K562 (cell line): ENCODE data around the gene LRRK2. TPM values are rescaled to one million over a fixed set of nuclear protein-coding genes. Genes with fewer than 3 reads are reported as not detected.
A peak's percentile ranks its signal among the peaks of the same experiment; 100 is the strongest.

Source experiments
- ATAC-seq: fragments of 200-7000 bp; cut with Tn5 transposase; 3 replicates; pipeline ENCODE4 v1.9.1; 2020; ENCODE audit warnings: moderate library complexity
- BruUV-seq: library from RNA; stranded (reverse); fragments of 400-500 nt; replicated peaks from 2 replicates; lab custom pipeline; 2021; lab: Mats Ljungman, UMichigan
- CTCF ChIA-PET: fragments of 300-600 bp; formaldehyde crosslinking; extraction: SDS; loops from one replicate; lab custom pipeline; 2021; ENCODE audit warnings: low intra/inter-chr PET ratio; lab: Yijun Ruan, JAX
- POLR2A ChIA-PET: fragments of 300-600, 350-650 bp; sonication (Branson Sonifier 250); formaldehyde crosslinking; extraction: SDS; loops from one replicate; lab custom pipeline; 2021; ENCODE audit warnings: antibody characterized with exemption, inconsistent platforms; lab: Yijun Ruan, JAX
- DNase-seq, 4 experiments: peaks; one replicate each; pipeline versions ENCODE4 v3.0.0 to v3.0.0-alpha.2; 2011 to 2018; ENCODE audit warnings: low spot score in 3 of 4, mixed read lengths in 3 of 4; ENCODE audit errors: extremely low read depth in 1 of 4
- FAIRE-seq: peaks from 2 replicates; lab custom pipeline; 2011; peaks lifted over from hg19 to GRCh38; lab: Jason Lieb, UNC
- H2AFZ ChIP-seq: 2 replicates; pipeline ENCODE4 v1.6.0; 2011; ENCODE audit warnings: low read depth, low read length, control low read depth, inconsistent platforms
- H3K27ac ChIP-seq: fragments of 200-600 bp; 3 replicates; pipeline ENCODE4 v1.8.0; 2011; ENCODE audit warnings: low read depth, mild to moderate bottlenecking, control low read depth, inconsistent platforms, low read length, moderate library complexity, mixed read lengths; ENCODE audit errors: extremely low read depth
- H3K27me3 ChIP-seq, 2 experiments: fragments of 300-600 bp in 1 of 2; 2 replicates in 1 of 2; 3 replicates in 1 of 2; pipeline versions ENCODE4 v1.6.0 to v1.8.0; 2011; ENCODE audit warnings: inconsistent platforms in 2 of 2, low read length in 2 of 2, mild to moderate bottlenecking in 1 of 2, mixed read lengths in 1 of 2, moderate library complexity in 1 of 2; ENCODE audit not compliant: control insufficient read depth in 2 of 2, insufficient read depth in 2 of 2
- H3K36me3 ChIP-seq: fragments of 300-600 bp; 3 replicates; pipeline ENCODE4 v1.8.0; 2011; ENCODE audit warnings: mild to moderate bottlenecking, low read length, inconsistent platforms; ENCODE audit not compliant: control insufficient read depth, insufficient read depth
- H3K4me1 ChIP-seq, 2 experiments: fragments of 200-600 bp in 1 of 2; replicated peaks in 1 of 2; 2 replicates in 1 of 2; 3 replicates in 1 of 2; pipeline versions ENCODE4 v1.5.1 to v1.8.0; 2011; ENCODE audit warnings: inconsistent platforms in 2 of 2, low read length in 2 of 2, mild to moderate bottlenecking in 1 of 2, mixed read lengths in 1 of 2, moderate library complexity in 1 of 2; ENCODE audit not compliant: control insufficient read depth in 2 of 2, insufficient read depth in 2 of 2
- H3K4me2 ChIP-seq: 2 replicates; pipeline ENCODE4 v1.6.1; 2011; ENCODE audit warnings: low read length, control low read depth, inconsistent platforms, mixed read lengths; ENCODE audit not compliant: insufficient read depth
- H3K4me3 ChIP-seq: fragments of 200-600 bp; sonication (generic), shearing (Covaris generic); 2 replicates; pipeline ENCODE4 v1.5.1; 2016; ENCODE audit warnings: control low read depth, inconsistent platforms
- H3K79me2 ChIP-seq: fragments of 200-600 bp; 3 replicates; pipeline ENCODE4 v1.8.0; 2011; ENCODE audit warnings: low read length, inconsistent platforms; ENCODE audit not compliant: control insufficient read depth, insufficient read depth
- H3K9ac ChIP-seq, 2 experiments: 2 replicates each; pipeline versions ENCODE4 v1.6.0 to v1.6.1; 2011; ENCODE audit warnings: low read depth in 2 of 2, low read length in 2 of 2, control low read depth in 1 of 2, inconsistent platforms in 1 of 2, mild to moderate bottlenecking in 1 of 2, mixed read lengths in 1 of 2; ENCODE audit not compliant: insufficient read depth in 1 of 2
- H3K9me1 ChIP-seq: one replicate; pipeline ENCODE4 v1.6.0; 2011; ENCODE audit warnings: inconsistent platforms, mild to moderate bottlenecking, low read length, moderate library complexity; ENCODE audit not compliant: control insufficient read depth, insufficient read depth
- H3K9me3 ChIP-seq: replicated peaks from 2 replicates; pipeline ENCODE4 v1.5.1; 2011; ENCODE audit warnings: low read depth, low read length, inconsistent platforms; ENCODE audit not compliant: control insufficient read depth, insufficient read depth
- H4K20me1 ChIP-seq: replicated peaks from 2 replicates; pipeline ENCODE4 v1.6.1; 2011; ENCODE audit warnings: low read length, inconsistent platforms, mixed read lengths; ENCODE audit not compliant: control insufficient read depth, insufficient read depth
- CBFA2T2 ChIP-seq: fragments of 450-650 bp; conservative IDR thresholded peaks from 2 replicates; pipeline ENCODE4 v1.6.1; 2017; ENCODE audit warnings: mild to moderate bottlenecking
- EHMT2 ChIP-seq: fragments of 450-650 bp; IDR thresholded peaks from 2 replicates; pipeline ENCODE4 v1.6.1; 2018; ENCODE audit warnings: antibody characterized with exemption
- ETV5 ChIP-seq: sonication (generic); formaldehyde crosslinking; IDR thresholded peaks from 2 replicates; pipeline ENCODE4 v1.4.0; 2020; ENCODE audit warnings: low read depth, mild to moderate bottlenecking, missing genetic modification reagents
- EWSR1 ChIP-seq: fragments of 450-650 bp; IDR thresholded peaks from 2 replicates; pipeline ENCODE4 v1.6.1; 2018; ENCODE audit warnings: borderline replicate concordance, mild to moderate bottlenecking, low read depth, moderate library complexity; ENCODE audit not compliant: partially characterized antibody
- MECOM ChIP-seq: fragments of 250-450 bp; sonication (Bioruptor Pico); IDR thresholded peaks from 2 replicates; pipeline ENCODE4 v1.8.0; 2022; ENCODE audit warnings: inconsistent platforms
- NRF1 ChIP-seq, 2 experiments: fragments of 450-650 bp; IDR thresholded peaks in 1 of 2; conservative IDR thresholded peaks in 1 of 2; 2 replicates each; pipeline ENCODE4 v1.6.1; 2014; ENCODE audit warnings: mild to moderate bottlenecking in 2 of 2
- POLR2A ChIP-seq: fragments of 450-650 bp; conservative IDR thresholded peaks from 2 replicates; pipeline ENCODE4 v1.6.1; 2016
- RBM17 ChIP-seq: fragments of 200-400 bp; formaldehyde crosslinking; IDR thresholded peaks from 2 replicates; pipeline ENCODE4 v1.6.1; 2017; ENCODE audit warnings: low read depth, mild to moderate bottlenecking, low read length, borderline replicate concordance
- RUNX1 ChIP-seq: sonication (generic); IDR thresholded peaks from 2 replicates; pipeline ENCODE4 v1.6.1; 2016; ENCODE audit warnings: antibody characterized with exemption, low read depth
- TBP ChIP-seq: optimal IDR thresholded peaks from 2 replicates; pipeline ENCODE3; 2011; ENCODE audit warnings: low read depth, low read length, improper control_type of control experiment
- ZC3H8 ChIP-seq: fragments of 450-650 bp; IDR thresholded peaks from 2 replicates; pipeline ENCODE4 v1.6.1; 2017
- ZNF263 ChIP-seq: sonication (generic); formaldehyde crosslinking; IDR thresholded peaks from 2 replicates; pipeline ENCODE4 v1.8.0; 2022; ENCODE audit warnings: mild to moderate bottlenecking, missing genetic modification reagents, borderline replicate concordance
- ZNF274 ChIP-seq: IDR thresholded peaks from 2 replicates; pipeline ENCODE4 v1.6.1; 2011; ENCODE audit warnings: low read depth, mild to moderate bottlenecking, low read length, moderate library complexity, borderline replicate concordance
- WGBS: fragments of 100-300 bp; shearing (Covaris generic); methylation state at CpG from one replicate; pipeline ENCODE4 v1.1.6; 2016; ENCODE audit warnings: low coverage, mixed read lengths; ENCODE audit not compliant: insufficient coverage; ENCODE audit errors: missing lambda C conversion rate; 5-methylcytosine and 5-hydroxymethylcytosine counted together
- in situ Hi-C: fragments of 300-500 bp; cut with MboI; formaldehyde crosslinking; loops from 4 replicates; pipeline ENCODE4 v1.15.0; 2018; ENCODE audit warnings: inconsistent platforms, mixed read lengths
- intact Hi-C: fragments of 100-400 bp; cut with micrococcal nuclease; formaldehyde crosslinking; loops from 2 replicates; pipeline ENCODE4 v1.14.2; 2022
- polyA plus RNA-seq, 8 experiments: library from polyadenylated mRNA; depleted of rRNA in 4 of 8; stranded (reverse) in 5 of 8; unstranded in 3 of 8; fragments of >200 nt; fragmentation: Nextera tagmentation in 2 of 8; fragmentation: Illumina TruSeq in 1 of 8; extraction: Ambion mirVana in 2 of 8; extraction: Trizol in 1 of 8; gene quantifications; 2 replicates each; pipeline versions ENCODE4 v1.2.1 to v1.2.3, GENCODE V29; 2011 to 2014; ENCODE audit warnings: inconsistent platforms in 1 of 8, missing spikeins in 1 of 8
- total RNA-seq, 7 experiments: library from RNA; depleted of rRNA in 6 of 7; stranded (reverse); fragments of >200 nt in 6 of 7; fragmentation: Illumina TruSeq in 2 of 7; extraction: Trizol in 2 of 7; gene quantifications; 2 replicates each; pipeline versions ENCODE4 v1.2.1 to v1.2.3, GENCODE V29; 2011 to 2021; ENCODE audit warnings: low replicate concordance in 1 of 7
- TF ChIP-seq, protein P1 (sequence below): fragments of 250-450 bp; sonication (Bioruptor Pico); IDR thresholded peaks from 2 replicates; pipeline ENCODE4 v1.4.0; 2020; ENCODE audit warnings: borderline replicate concordance
- TF ChIP-seq, protein P2 (sequence below): sonication (generic); formaldehyde crosslinking; IDR thresholded peaks from 2 replicates; pipeline ENCODE4 v1.8.0; 2022; ENCODE audit warnings: missing genetic modification reagents, mild to moderate bottlenecking, borderline replicate concordance
- TF ChIP-seq, protein P3 (sequence below): fragments of 450-650 bp; formaldehyde crosslinking; IDR thresholded peaks from 2 replicates; pipeline ENCODE4 v1.4.0; 2020; ENCODE audit warnings: mild to moderate bottlenecking, mixed read lengths

The LRRK2 gene
- total and polyA plus RNA-seq, 9 of the 15 experiments (the other 6 are each of a cell fraction or from before 2014, with no cell fraction given), result 0.03 to 0.89 (median 0.31) TPM

DNA sequence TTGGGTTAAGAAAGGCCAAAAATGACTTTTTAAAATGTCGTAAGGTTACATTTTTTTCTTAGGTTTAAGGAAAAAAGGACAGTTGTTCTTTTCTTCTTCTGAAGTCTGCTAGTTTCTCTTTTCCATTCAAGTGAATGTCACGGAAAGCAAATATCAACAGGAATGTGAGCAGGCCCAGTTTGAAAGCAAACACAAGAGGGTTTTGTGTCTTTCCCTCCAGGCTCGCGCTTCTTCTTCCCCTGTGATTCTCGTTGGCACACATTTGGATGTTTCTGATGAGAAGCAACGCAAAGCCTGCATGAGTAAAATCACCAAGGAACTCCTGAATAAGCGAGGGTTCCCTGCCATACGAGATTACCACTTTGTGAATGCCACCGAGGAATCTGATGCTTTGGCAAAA is 85.4 kb downstream of the LRRK2 start:
- no peak overlapping the region for H3K4me2 ChIP-seq
- no peaks in the 10 kb centered on the region for H3K36me3 ChIP-seq
- H3K79me2 ChIP-seq, result no peaks in the 10 kb centered on the region
- H3K4me1 ChIP-seq, result no peaks in the 10 kb centered on the region
- H3K9me3 ChIP-seq, result no peaks in the 10 kb centered on the region; the same call in 1 of the 2 replicates
- ChIA-PET POLR2A (interaction anchor here (0.9 kb wide), 1 partner anchor 13 kb away, joined by 3 read pairs; no protein-coding TSS in a partner anchor), CTCF (no interaction called here)
- no peaks in the 10 kb centered on the region for H4K20me1 ChIP-seq
- no peak overlapping the region for H3K9ac ChIP-seq
- in situ Hi-C loops (no loop called here), intact Hi-C loops (no loop called here)
- H2AFZ ChIP-seq, result 0 out of 2 replicates have a peak overlapping the region, but pooled peaks have one; percentile 17
- no peaks in the 10 kb centered on the region for H3K27me3 ChIP-seq
- WGBS, result 5% methylated on average over 9 of the region's 9 CpGs
- BruUV-seq, result no TSS peak
- no peaks in the 10 kb centered on the region for H3K9me1 ChIP-seq
- DNase-seq (no peak), ATAC-seq (no peak), FAIRE-seq (no peak)
- H3K4me3 ChIP-seq, result no peak overlapping the region
- TF ChIP-seq POLR2A, result no peak
- TF ChIP-seq RUNX1, result no peak
- no peak for TF ChIP-seq TBP
- TF ChIP-seq ETV5 (CRISPR knock-in tag), result no peak
- no peak for TF ChIP-seq NRF1 (conservative IDR thresholded peaks at IDR 0.05 in 1 of 2, IDR thresholded peaks at IDR 0.05 in 1 of 2)
- no peak for TF ChIP-seq EWSR1
- TF ChIP-seq ZNF263 (CRISPR knock-in tag), result no peak
- TF ChIP-seq, protein P1, sequence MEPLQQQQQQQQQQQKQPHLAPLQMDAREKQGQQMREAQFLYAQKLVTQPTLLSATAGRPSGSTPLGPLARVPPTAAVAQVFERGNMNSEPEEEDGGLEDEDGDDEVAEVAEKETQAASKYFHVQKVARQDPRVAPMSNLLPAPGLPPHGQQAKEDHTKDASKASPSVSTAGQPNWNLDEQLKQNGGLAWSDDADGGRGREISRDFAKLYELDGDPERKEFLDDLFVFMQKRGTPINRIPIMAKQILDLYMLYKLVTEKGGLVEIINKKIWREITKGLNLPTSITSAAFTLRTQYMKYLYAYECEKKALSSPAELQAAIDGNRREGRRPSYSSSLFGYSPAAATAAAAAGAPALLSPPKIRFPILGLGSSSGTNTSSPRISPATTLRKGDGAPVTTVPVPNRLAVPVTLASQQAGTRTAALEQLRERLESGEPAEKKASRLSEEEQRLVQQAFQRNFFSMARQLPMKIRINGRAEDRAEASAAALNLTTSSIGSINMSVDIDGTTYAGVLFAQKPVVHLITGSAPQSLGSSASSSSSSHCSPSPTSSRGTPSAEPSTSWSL (CRISPR knock-in tag), result no peak
- TF ChIP-seq, protein P2, sequence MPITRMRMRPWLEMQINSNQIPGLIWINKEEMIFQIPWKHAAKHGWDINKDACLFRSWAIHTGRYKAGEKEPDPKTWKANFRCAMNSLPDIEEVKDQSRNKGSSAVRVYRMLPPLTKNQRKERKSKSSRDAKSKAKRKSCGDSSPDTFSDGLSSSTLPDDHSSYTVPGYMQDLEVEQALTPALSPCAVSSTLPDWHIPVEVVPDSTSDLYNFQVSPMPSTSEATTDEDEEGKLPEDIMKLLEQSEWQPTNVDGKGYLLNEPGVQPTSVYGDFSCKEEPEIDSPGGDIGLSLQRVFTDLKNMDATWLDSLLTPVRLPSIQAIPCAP (CRISPR knock-in tag), result no peak
- TF ChIP-seq RBM17, result no peak
- no peak for TF ChIP-seq ZNF274
- TF ChIP-seq EHMT2, result no peak
- TF ChIP-seq ZC3H8, result no peak
- no peak for TF ChIP-seq CBFA2T2
- no peak for TF ChIP-seq MECOM (CRISPR knock-in tag)
- TF ChIP-seq, protein P3, sequence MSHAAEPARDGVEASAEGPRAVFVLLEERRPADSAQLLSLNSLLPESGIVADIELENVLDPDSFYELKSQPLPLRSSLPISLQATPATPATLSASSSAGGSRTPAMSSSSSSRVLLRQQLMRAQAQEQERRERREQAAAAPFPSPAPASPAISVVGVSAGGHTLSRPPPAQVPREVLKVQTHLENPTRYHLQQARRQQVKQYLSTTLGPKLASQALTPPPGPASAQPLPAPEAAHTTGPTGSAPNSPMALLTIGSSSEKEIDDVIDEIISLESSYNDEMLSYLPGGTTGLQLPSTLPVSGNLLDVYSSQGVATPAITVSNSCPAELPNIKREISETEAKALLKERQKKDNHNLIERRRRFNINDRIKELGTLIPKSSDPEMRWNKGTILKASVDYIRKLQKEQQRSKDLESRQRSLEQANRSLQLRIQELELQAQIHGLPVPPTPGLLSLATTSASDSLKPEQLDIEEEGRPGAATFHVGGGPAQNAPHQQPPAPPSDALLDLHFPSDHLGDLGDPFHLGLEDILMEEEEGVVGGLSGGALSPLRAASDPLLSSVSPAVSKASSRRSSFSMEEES (CRISPR knock-in tag), result no peak
- no peak overlapping the region for H3K27ac ChIP-seq
